HCT116 (cell line): ENCODE measurements around the gene PREB. TPM values are rescaled to one million over a fixed set of nuclear protein-coding genes. Genes with fewer than 3 reads are reported as not detected.

Experiments
- ATAC-seq: fragments of 200-7000 bp; cut with Tn5 transposase; 2 replicates; pipeline ENCODE4 v1.9.1; 2020; ENCODE audit warnings: mild to moderate bottlenecking, moderate library complexity
- BruUV-seq: library from RNA; stranded (reverse); fragments of 400-500 nt; replicated peaks from 2 replicates; lab custom pipeline; 2021; lab: Mats Ljungman, UMichigan
- CTCF ChIA-PET: fragments of 300-600 bp; sonication (Branson Sonifier 250); formaldehyde crosslinking; loops from one replicate; lab custom pipeline; 2021; ENCODE audit warnings: antibody characterized with exemption; lab: Charles Lee
- POLR2A ChIA-PET: fragments of 300-600, 350-600 bp; sonication (Branson Sonifier 250); formaldehyde crosslinking; loops from one replicate; lab custom pipeline; 2021; ENCODE audit warnings: antibody characterized with exemption; lab: Charles Lee
- RAD21 ChIA-PET, 2 experiments: fragments of 300-600 bp; sonication (Branson Sonifier 250); formaldehyde crosslinking; loops; one replicate each; lab custom pipeline; 2023; ENCODE audit warnings: low total read pairs in 2 of 2; ENCODE audit not compliant: uncharacterized antibody in 2 of 2, unreplicated experiment in 2 of 2, low non-redundant PET in 1 of 2; lab: Charles Lee
- DNase-seq: peaks from one replicate; pipeline ENCODE4 v3.0.0-alpha.2; 2010; ENCODE audit warnings: low read depth, low spot score
- H2AFZ ChIP-seq: fragments of 200-600 bp; shearing (Covaris generic), sonication (generic); 2 replicates; pipeline ENCODE4 v1.6.1; 2017; ENCODE audit warnings: low read depth, mixed run types, mixed read lengths, antibody characterized with exemption, low read length; ENCODE audit not compliant: poor library complexity, severe bottlenecking
- H3K27ac ChIP-seq: 2 replicates; pipeline ENCODE4 v1.5.1; 2012; ENCODE audit warnings: low read depth, low read length
- H3K27me3 ChIP-seq: fragments of 200-600 bp; sonication (generic); 2 replicates; pipeline ENCODE4 v1.6.1; 2016; ENCODE audit warnings: mixed run types, low read length, mixed read lengths; ENCODE audit not compliant: insufficient read depth
- H3K36me3 ChIP-seq, 2 experiments: fragments of 200-500 bp in 1 of 2; fragments of 200-600 bp in 1 of 2; sonication (Bioruptor generic) in 1 of 2; sonication (generic) in 1 of 2; 2 replicates each; pipeline versions ENCODE4 v1.5.1 to v1.6.1; 2014 to 2016; ENCODE audit warnings: low read length in 2 of 2, inconsistent platforms in 1 of 2, mixed read lengths in 1 of 2, mixed run types in 1 of 2; ENCODE audit not compliant: insufficient read depth in 2 of 2, control insufficient read depth in 1 of 2
- H3K4me1 ChIP-seq, 2 experiments: fragments of 200-600 bp in 1 of 2; sonication (generic) in 1 of 2; 2 replicates each; pipeline versions ENCODE4 v1.5.1 to v1.6.1; 2012 to 2017; ENCODE audit warnings: low read length in 2 of 2, inconsistent platforms in 1 of 2, mild to moderate bottlenecking in 1 of 2, mixed read lengths in 1 of 2, mixed run types in 1 of 2, moderate library complexity in 1 of 2; ENCODE audit not compliant: insufficient read depth in 2 of 2, control insufficient read depth in 1 of 2
- H3K4me2 ChIP-seq: fragments of 200-600 bp; sonication (generic); 2 replicates; pipeline ENCODE4 v1.6.1; 2017; ENCODE audit warnings: mixed run types, low read length, mixed read lengths
- H3K4me3 ChIP-seq, 2 experiments: fragments of 200-600 bp in 1 of 2; sonication (generic) in 1 of 2; replicated peaks in 1 of 2; 2 replicates each; pipeline ENCODE4 v1.5.1; 2011 to 2016; ENCODE audit warnings: low read length in 2 of 2, control low read depth in 1 of 2, low read depth in 1 of 2, mild to moderate bottlenecking in 1 of 2, mixed read lengths in 1 of 2, mixed run types in 1 of 2
- H3K79me2 ChIP-seq: fragments of 200-600 bp; sonication (generic); 2 replicates; pipeline ENCODE4 v1.6.1; 2017; ENCODE audit warnings: mild to moderate bottlenecking, mixed run types, low read length, moderate library complexity, mixed read lengths; ENCODE audit not compliant: insufficient read depth
- H3K9ac ChIP-seq: fragments of 200-600 bp; sonication (generic); 2 replicates; pipeline ENCODE4 v1.6.1; 2016; ENCODE audit warnings: low read length, mixed read lengths
- H3K9me2 ChIP-seq: fragments of 200-600 bp; sonication (generic), shearing (Covaris generic); 2 replicates; pipeline ENCODE4 v1.6.1; 2017; ENCODE audit warnings: mixed run types, mild to moderate bottlenecking, moderate library complexity; ENCODE audit not compliant: insufficient read depth
- H3K9me3 ChIP-seq, 2 experiments: fragments of 200-500 bp in 1 of 2; fragments of 200-600 bp in 1 of 2; sonication (Bioruptor generic) in 1 of 2; sonication (generic) in 1 of 2; 2 replicates each; pipeline ENCODE4 v1.6.1; 2014 to 2017; ENCODE audit warnings: low read length in 2 of 2, mixed read lengths in 2 of 2, inconsistent platforms in 1 of 2, low read depth in 1 of 2, mild to moderate bottlenecking in 1 of 2, mixed run types in 1 of 2, moderate library complexity in 1 of 2; ENCODE audit not compliant: control insufficient read depth in 1 of 2, insufficient read depth in 1 of 2
- H4K20me1 ChIP-seq: fragments of 200-600 bp; sonication (generic), shearing (Covaris generic); 2 replicates; pipeline ENCODE4 v1.6.1; 2017; ENCODE audit warnings: mixed run types, mild to moderate bottlenecking, moderate library complexity; ENCODE audit not compliant: insufficient read depth
- ATF3 ChIP-seq: IDR thresholded peaks from 2 replicates; pipeline ENCODE4 v1.6.1; 2012
- CTCF ChIP-seq, 3 experiments: fragments of 200-600 bp in 1 of 3; sonication (generic) in 1 of 3; IDR thresholded peaks in 2 of 3; conservative IDR thresholded peaks in 1 of 3; 2 replicates each; pipeline ENCODE4 v1.5.1; 2012 to 2017; ENCODE audit warnings: low read depth in 2 of 3, low read length in 2 of 3, antibody characterized with exemption in 1 of 3, borderline replicate concordance in 1 of 3, control low read depth in 1 of 3, mild to moderate bottlenecking in 1 of 3, mixed read lengths in 1 of 3, mixed run types in 1 of 3, moderate library complexity in 1 of 3; ENCODE audit not compliant: insufficient read depth in 1 of 3
- EGR1 ChIP-seq: IDR thresholded peaks from 2 replicates; pipeline ENCODE4 v1.6.1; 2012; ENCODE audit warnings: low read depth
- EZH2phosphoT487 ChIP-seq: fragments of 200-600 bp; IDR thresholded peaks from 2 replicates; pipeline ENCODE4 v1.6.1; 2018; ENCODE audit warnings: antibody characterized with exemption, borderline replicate concordance
- JUND ChIP-seq: IDR thresholded peaks from 2 replicates; pipeline ENCODE4 v1.6.1; 2012
- MAX ChIP-seq: IDR thresholded peaks from 2 replicates; pipeline ENCODE4 v1.6.1; 2012
- POLR2A ChIP-seq: IDR thresholded peaks from 2 replicates; pipeline ENCODE4 v1.7.0; 2011; ENCODE audit warnings: borderline replicate concordance; ENCODE audit not compliant: insufficient read depth, insufficient read length; ENCODE audit errors: extremely low read depth
- POLR2AphosphoS5 ChIP-seq: IDR thresholded peaks from 2 replicates; pipeline ENCODE4 v1.6.1; 2011; ENCODE audit warnings: mild to moderate bottlenecking, low read depth, low read length, moderate library complexity
- RAD21 ChIP-seq: IDR thresholded peaks from 2 replicates; pipeline ENCODE4 v1.6.1; 2012; ENCODE audit warnings: low read depth, mild to moderate bottlenecking
- REST ChIP-seq: IDR thresholded peaks from 2 replicates; pipeline ENCODE4 v1.6.1; 2012; ENCODE audit warnings: low read depth
- SIN3A ChIP-seq: IDR thresholded peaks from 2 replicates; pipeline ENCODE4 v1.6.1; 2012; ENCODE audit warnings: low read depth
- SP1 ChIP-seq: IDR thresholded peaks from 2 replicates; pipeline ENCODE4 v1.6.1; 2012; ENCODE audit warnings: low read depth
- SRF ChIP-seq: IDR thresholded peaks from 2 replicates; pipeline ENCODE4 v1.6.1; 2012; ENCODE audit warnings: low read depth
- ZBTB33 ChIP-seq: IDR thresholded peaks from 2 replicates; pipeline ENCODE4 v1.6.1; 2011; ENCODE audit warnings: mild to moderate bottlenecking, low read length, moderate library complexity; ENCODE audit not compliant: insufficient replicate concordance; ENCODE audit errors: extremely low read depth
- ZFX ChIP-seq: fragments of 450-650 bp; IDR thresholded peaks from 2 replicates; pipeline ENCODE4 v1.6.1; 2017
- ZNF274 ChIP-seq: fragments of 200-500 bp; sonication (Bioruptor generic); IDR thresholded peaks from 2 replicates; pipeline ENCODE4 v1.6.1; 2014; ENCODE audit warnings: mild to moderate bottlenecking, low read depth, low read length, inconsistent platforms
- intact Hi-C: fragments of 100-400 bp; cut with micrococcal nuclease; formaldehyde crosslinking; loops from 2 replicates; pipeline ENCODE4 v1.10.0; 2022
- total RNA-seq: library from RNA; stranded (reverse); gene quantifications from one replicate; pipeline ENCODE4 v1.2.1, GENCODE V29; 2021; ENCODE audit not compliant: unreplicated experiment

The PREB gene
- total RNA-seq, 1 experiment from 2014 or later, result 54.2 TPM

- TF ChIP-seq ZNF274 (no peak), ATF3 (no peak), SRF (no peak), POLR2A (no peak), ZFX (no peak)
Observed at GRCh38 chr2:27126252-27126710, 8.2 kb downstream of the PREB start (continued).

- Histone ChIP-seq H3K9me3 (no peaks in the 10 kb centered on the region), H3K27ac (no peak overlapping the region), H3K27me3 (no peaks in the 10 kb centered on the region), H3K4me2 (no peak overlapping the region), H3K4me3 (no peak overlapping the region), H4K20me1 (no peaks in the 10 kb centered on the region), H3K4me1 (no peaks in the 10 kb centered on the region), H3K79me2 (no peaks in the 10 kb centered on the region), H2AFZ (no peak overlapping the region), H3K9me2 (no peaks in the 10 kb centered on the region), H3K36me3 (0 out of 4 replicates have a peak, but pooled peaks cover 0 to 2% of the 10 kb centered on the region in 2 experiments), H3K9ac (no peak overlapping the region)
- ChIA-PET POLR2A (no interaction called here), CTCF (no interaction called here), RAD21 (no interaction called here)
- TF ChIP-seq JUND (no peak), REST (no peak), RAD21 (no peak), SP1 (no peak), ZBTB33 (no peak), CTCF (IDR thresholded peaks at IDR 0.05 in 2 of 3, conservative IDR thresholded peaks at IDR 0.05 in 1 of 3; ENCODE audit: borderline replicate concordance in 1 of 3, insufficient read depth in 1 of 3, low read depth in 2 of 3, low read length in 2 of 3) (no peak), SIN3A (no peak), EGR1 (no peak), EZH2phosphoT487 (no peak), MAX (no peak), POLR2AphosphoS5 (no peak), ATF3 (no peak), ZNF274 (no peak)
- intact Hi-C loops, result no loop called here
- ATAC-seq, result no peak
- BruUV-seq, result no TSS peak
- no peak for DNase-seq
Observed at GRCh38 chr2:27125104-27125503, 9.3 kb downstream of the PREB start.
